Activated naive CD8-positive, alpha-beta T cell treated with anti-CD3 and anti-CD28 coated beads, Interleukin-2, amount 50 U/mL, for 24 hours (primary cell): Measurements from ENCODE around the gene ZNF638.

Source experiments
- ATAC-seq: fragments of 150-1000 bp; cut with Tn5 transposase; one replicate; pipeline ENCODE4 v1.10.0; 2021
- DNase-seq: peaks from one replicate; pipeline ENCODE4 v3.0.0; 2021
- H3K27ac Mint-ChIP-seq: one replicate; pipeline ENCODE4 v1.8.0; 2021; ENCODE audit warnings: mild to moderate bottlenecking, mixed read lengths
- H3K27me3 Mint-ChIP-seq: one replicate; pipeline ENCODE4 v1.8.0; 2021; ENCODE audit warnings: mixed read lengths
- H3K36me3 Mint-ChIP-seq: one replicate; pipeline ENCODE4 v1.8.0; 2021; ENCODE audit warnings: low read depth, mixed read lengths
- H3K4me1 Mint-ChIP-seq: one replicate; pipeline ENCODE4 v1.8.0; 2021; ENCODE audit warnings: mixed read lengths
- H3K4me3 Mint-ChIP-seq: one replicate; pipeline ENCODE4 v1.8.0; 2021; ENCODE audit warnings: mild to moderate bottlenecking, moderate library complexity, mixed read lengths
- H3K9me3 Mint-ChIP-seq: one replicate; pipeline ENCODE4 v1.8.0; 2021; ENCODE audit warnings: mixed read lengths

ZNF638 gene

GRCh38 chr2:71473346-71474031 is 141.9 kb downstream of the ZNF638 start:
- no peak overlapping the region for H3K27ac Mint-ChIP-seq
- no peak overlapping the region for H3K4me3 Mint-ChIP-seq
- no peaks in the 10 kb centered on the region for H3K4me1 Mint-ChIP-seq
- ATAC-seq (no peak), DNase-seq (no peak)
- no peaks in the 10 kb centered on the region for H3K9me3 Mint-ChIP-seq
- H3K27me3 Mint-ChIP-seq = peaks cover 23% of the 10 kb centered on the region
- no peaks in the 10 kb centered on the region for H3K36me3 Mint-ChIP-seq

- H3K4me3 Mint-ChIP-seq = no peak overlapping the region
- DNase-seq = no peak
- H3K4me1 Mint-ChIP-seq = no peaks in the 10 kb centered on the region
- peaks cover 16% of the 10 kb centered on the region for H3K27me3 Mint-ChIP-seq
- no peaks in the 10 kb centered on the region for H3K9me3 Mint-ChIP-seq
- no peak overlapping the region for H3K27ac Mint-ChIP-seq
- H3K36me3 Mint-ChIP-seq = no peaks in the 10 kb centered on the region
- ATAC-seq = no peak
Observed at GRCh38 chr2:71474116-71474743, 142.6 kb downstream of the ZNF638 start.

DNA sequence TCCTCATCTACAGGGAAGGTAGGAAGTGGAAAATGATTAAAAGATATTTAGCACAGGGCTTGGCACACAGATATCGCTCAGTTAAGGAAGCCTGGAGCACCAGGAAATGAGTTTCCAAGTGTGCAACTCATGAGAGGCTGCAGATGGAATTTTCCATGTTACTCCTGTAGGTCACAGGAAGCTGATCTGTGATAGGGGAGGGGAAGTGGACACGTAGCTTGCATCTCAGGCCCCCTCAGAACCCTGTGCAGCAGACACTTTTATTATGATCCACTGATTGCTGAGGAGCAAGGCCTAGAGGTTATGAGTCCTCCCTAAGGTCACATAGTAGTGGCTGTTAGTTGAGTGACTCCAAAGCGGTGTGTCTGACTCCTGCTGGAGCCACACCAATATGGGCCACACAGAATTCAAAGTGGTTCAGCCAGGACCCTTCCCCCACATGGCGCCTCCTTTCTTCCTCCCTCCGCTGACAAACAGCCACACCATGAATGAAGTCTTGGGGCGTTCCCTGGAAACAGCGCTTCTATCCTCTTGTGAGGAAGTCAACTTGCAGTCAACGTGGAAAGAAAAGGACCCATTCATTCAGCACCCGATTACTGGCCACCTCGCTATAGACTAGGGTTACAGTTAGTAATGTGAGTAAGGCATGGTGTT is 143.3 kb downstream of the ZNF638 start:
- Mint-ChIP-seq H3K36me3 (no peaks in the 10 kb centered on the region), H3K4me1 (no peaks in the 10 kb centered on the region), H3K4me3 (no peak overlapping the region), H3K9me3 (no peaks in the 10 kb centered on the region), H3K27ac (no peak overlapping the region), H3K27me3 (peaks cover 13% of the 10 kb centered on the region)
- no peak for DNase-seq
- no peak for ATAC-seq

DNA sequence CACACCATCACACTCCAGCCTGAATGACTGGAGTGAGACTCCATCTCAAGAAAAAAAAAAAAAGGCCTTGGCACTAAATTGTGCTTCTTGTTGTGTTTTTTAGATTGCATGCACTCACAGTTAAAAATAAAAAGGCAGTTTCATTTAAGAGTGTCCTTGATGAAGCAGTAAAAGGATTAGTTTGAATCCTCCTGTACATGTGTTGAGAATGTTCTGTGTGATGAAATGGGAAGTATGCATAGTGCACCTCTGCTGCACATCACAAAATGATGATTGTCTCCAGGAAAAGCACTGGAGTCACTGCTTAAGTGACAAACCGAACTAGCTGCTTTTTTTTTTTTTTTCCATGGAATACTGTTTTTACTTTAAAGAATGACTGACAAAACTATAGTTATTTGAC is 144.9 kb downstream of the ZNF638 start:
- Mint-ChIP-seq H3K4me1 (no peaks in the 10 kb centered on the region), H3K27ac (no peak overlapping the region), H3K4me3 (no peak overlapping the region), H3K27me3 (peaks cover 10% of the 10 kb centered on the region), H3K9me3 (no peaks in the 10 kb centered on the region), H3K36me3 (no peaks in the 10 kb centered on the region)
- ATAC-seq = no peak
- DNase-seq = no peak

- Mint-ChIP-seq H3K36me3 (no peaks in the 10 kb centered on the region), H3K4me3 (no peak overlapping the region), H3K4me1 (no peaks in the 10 kb centered on the region)
Observed at GRCh38 chr2:71477231-71477691, 145.7 kb downstream of the ZNF638 start.

DNA sequence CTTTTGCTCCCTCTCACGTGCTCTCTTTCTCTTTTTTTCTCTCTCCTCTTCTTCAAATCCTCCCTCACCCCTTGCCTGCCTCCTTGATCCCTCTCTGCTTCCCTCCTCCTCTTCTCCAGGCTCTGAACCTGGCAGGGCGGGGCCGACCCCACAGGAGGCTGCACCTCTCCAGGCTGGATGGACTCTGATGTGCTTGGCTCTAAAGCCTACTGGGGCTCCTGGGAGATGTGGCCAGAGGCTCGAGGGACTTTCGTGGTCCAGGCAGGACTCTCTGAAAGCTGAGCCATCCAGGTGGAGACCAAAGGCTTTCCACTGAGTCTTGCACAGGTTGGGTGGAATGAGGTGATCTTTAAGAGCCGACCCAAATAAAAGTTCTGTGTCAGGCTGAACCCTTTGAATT is 147.2 kb downstream of the ZNF638 start:
- DNase-seq (no peak), ATAC-seq (no peak)
- Mint-ChIP-seq H3K36me3 (no peaks in the 10 kb centered on the region), H3K4me1 (no peaks in the 10 kb centered on the region), H3K9me3 (no peaks in the 10 kb centered on the region), H3K27me3 (peaks cover 15% of the 10 kb centered on the region), H3K27ac (no peak overlapping the region), H3K4me3 (no peak overlapping the region)

More at GRCh38 chr2:71477231-71477691, 145.7 kb downstream of the ZNF638 start:
- Mint-ChIP-seq H3K27ac (no peak overlapping the region), H3K27me3 (peaks cover 14% of the 10 kb centered on the region), H3K9me3 (no peaks in the 10 kb centered on the region)
- DNase-seq (no peak), ATAC-seq (no peak)

DNA sequence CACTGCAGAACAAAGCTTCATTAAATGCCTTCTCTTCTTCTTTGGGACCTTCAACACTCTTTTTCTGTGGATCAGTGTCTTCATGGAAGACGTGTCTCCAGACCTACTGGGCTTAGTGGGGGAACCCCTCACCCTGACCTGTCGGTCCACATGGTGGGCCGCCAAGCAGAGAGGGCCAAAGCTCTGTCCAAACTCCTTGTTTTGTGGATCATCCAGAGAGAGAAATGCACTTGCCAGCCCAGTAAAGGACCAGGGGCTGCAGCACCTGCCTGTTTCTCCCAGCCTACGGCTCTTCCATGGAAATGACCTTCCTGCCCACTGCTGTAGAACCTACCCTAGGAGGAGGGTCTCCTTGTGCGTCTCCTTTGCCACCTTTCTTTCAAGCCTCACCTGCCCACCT is 147.7 kb downstream of the ZNF638 start:
- H3K27ac Mint-ChIP-seq = no peak overlapping the region
- ATAC-seq = no peak
- no peaks in the 10 kb centered on the region for H3K4me1 Mint-ChIP-seq
- DNase-seq = no peak
- H3K9me3 Mint-ChIP-seq = no peaks in the 10 kb centered on the region
- no peak overlapping the region for H3K4me3 Mint-ChIP-seq
- H3K36me3 Mint-ChIP-seq = no peaks in the 10 kb centered on the region
- H3K27me3 Mint-ChIP-seq = peaks cover 16% of the 10 kb centered on the region

DNA sequence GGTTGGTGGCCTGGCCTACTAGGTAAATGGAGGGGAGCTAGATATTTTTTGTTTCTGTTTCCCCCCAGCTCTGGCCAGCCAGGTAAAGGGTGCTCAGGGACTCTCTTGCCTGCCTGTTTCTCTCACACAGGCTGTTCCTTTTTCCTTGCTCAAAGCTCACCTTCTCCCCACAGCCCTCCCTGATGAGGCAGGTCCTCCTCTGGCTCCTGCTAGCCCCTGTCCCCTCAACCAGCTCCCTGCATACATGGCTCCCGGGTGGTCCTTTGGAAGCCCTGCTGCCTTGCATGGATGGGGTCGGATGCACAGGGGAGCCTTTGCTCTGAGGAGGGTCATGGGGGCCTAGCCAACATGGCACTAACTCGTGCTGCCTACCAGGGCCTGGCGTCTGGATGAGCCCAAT is 149.5 kb downstream of the ZNF638 start:
- Mint-ChIP-seq H3K27me3 (peaks cover 11% of the 10 kb centered on the region), H3K4me1 (no peaks in the 10 kb centered on the region), H3K4me3 (no peak overlapping the region), H3K36me3 (no peaks in the 10 kb centered on the region), H3K9me3 (no peaks in the 10 kb centered on the region), H3K27ac (no peak overlapping the region)
- no peak for ATAC-seq
- no peak for DNase-seq

GRCh38 chr2:71482055-71482454 is 150.5 kb downstream of the ZNF638 start:
- no peaks in the 10 kb centered on the region for H3K4me1 Mint-ChIP-seq
- no peak overlapping the region for H3K4me3 Mint-ChIP-seq
- no peak overlapping the region for H3K27ac Mint-ChIP-seq
- DNase-seq (no peak), ATAC-seq (no peak)
- H3K9me3 Mint-ChIP-seq = no peaks in the 10 kb centered on the region
- no peaks in the 10 kb centered on the region for H3K36me3 Mint-ChIP-seq
- H3K27me3 Mint-ChIP-seq = peaks cover 11% of the 10 kb centered on the region

- Mint-ChIP-seq H3K4me1 (no peaks in the 10 kb centered on the region), H3K9me3 (no peaks in the 10 kb centered on the region), H3K27ac (no peak overlapping the region), H3K36me3 (no peaks in the 10 kb centered on the region), H3K27me3 (peaks cover 11% of the 10 kb centered on the region), H3K4me3 (no peak overlapping the region)
- DNase-seq (no peak), ATAC-seq (no peak)
Observed at GRCh38 chr2:71483246-71483645, 151.7 kb downstream of the ZNF638 start.

DNA sequence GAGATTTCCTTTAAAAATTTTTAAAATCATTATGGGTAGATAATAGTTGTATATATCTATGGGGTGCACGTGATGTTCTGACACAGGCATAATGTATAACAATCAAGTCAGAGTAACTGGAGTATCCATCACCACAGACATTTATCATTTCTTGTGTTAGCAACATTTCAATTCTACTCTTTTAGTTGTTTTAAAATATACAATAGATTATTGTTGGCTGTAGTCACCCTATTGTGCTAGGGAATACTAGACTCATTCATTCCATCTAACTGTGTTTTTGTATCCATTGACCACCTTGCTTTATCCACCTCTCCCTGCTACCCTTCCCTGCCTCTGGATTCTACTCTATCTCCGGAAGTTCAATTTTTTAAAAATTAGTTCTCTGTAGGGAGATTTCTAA is 152.8 kb downstream of the ZNF638 start:
- DNase-seq (no peak), ATAC-seq (no peak)
- Mint-ChIP-seq H3K9me3 (no peaks in the 10 kb centered on the region), H3K4me1 (no peaks in the 10 kb centered on the region), H3K27ac (no peak overlapping the region), H3K27me3 (peaks cover 11% of the 10 kb centered on the region), H3K4me3 (no peak overlapping the region), H3K36me3 (no peaks in the 10 kb centered on the region)
